ENCODE results near the gene ST3GAL6. TPM values are rescaled to one million over a fixed set of nuclear protein-coding genes. Genes with fewer than 3 reads are reported as not detected.

ST3GAL6 gene
- total and polyA plus RNA-seq, 9 of the 15 experiments (the other 6 are each of a cell fraction or from before 2014, with no cell fraction given): 0.14 TPM; not detected in 8

DNA sequence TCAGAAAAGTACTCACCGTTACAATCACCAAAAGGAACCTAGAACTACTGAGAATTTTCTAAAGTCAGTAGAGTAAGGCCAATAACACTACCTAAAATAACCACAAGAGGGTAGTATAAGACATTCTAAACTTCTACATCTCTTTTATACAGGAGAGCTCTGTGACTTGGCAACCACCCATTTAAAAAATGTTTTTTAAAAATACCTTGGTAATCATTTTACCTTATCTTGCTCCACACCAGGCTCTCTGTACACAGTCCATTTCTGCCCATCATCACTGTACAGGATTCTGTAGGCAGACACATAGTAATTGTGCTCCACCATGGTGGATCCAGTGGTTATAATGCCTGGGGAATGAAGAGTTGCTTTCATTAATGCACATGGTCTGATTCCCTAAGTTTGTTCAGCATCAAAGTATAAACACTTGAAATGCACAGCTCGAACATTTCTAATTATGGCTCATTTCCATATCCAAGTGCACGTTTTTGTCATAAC is 54.5 kb downstream of the ST3GAL6 start:
- Histone ChIP-seq H3K27me3 (ENCODE audit: control insufficient read depth in 2 of 2, insufficient read depth in 2 of 2, low read length in 2 of 2) (no peaks in the 10 kb centered on the region), H3K4me3 (no peak overlapping the region), H3K36me3 (ENCODE audit: control insufficient read depth, insufficient read depth, low read length) (peaks cover 15% of the 10 kb centered on the region; the same call in 2 of the 3 replicates), H3K27ac (ENCODE audit: extremely low read depth, low read depth, low read length) (no peak overlapping the region), H3K4me2 (ENCODE audit: insufficient read depth, low read length) (no peak overlapping the region), H3K4me1 (replicated peaks in 1 of 2; ENCODE audit: control insufficient read depth in 2 of 2, insufficient read depth in 2 of 2, low read length in 2 of 2) (peaks cover 0 to 4% of the 10 kb centered on the region in 2 experiments; a peak in 1 of 5 replicates), H3K9ac (ENCODE audit: insufficient read depth in 1 of 2, low read depth in 2 of 2, low read length in 2 of 2) (no peak overlapping the region), H3K9me1 (ENCODE audit: control insufficient read depth, insufficient read depth, low read length) (no peaks in the 10 kb centered on the region), H2AFZ (ENCODE audit: low read depth, low read length) (0 out of 2 replicates have a peak overlapping the region, but pooled peaks have one; percentile 16), H3K9me3 (replicated peaks; ENCODE audit: control insufficient read depth, insufficient read depth, low read depth, low read length) (no peaks in the 10 kb centered on the region), H4K20me1 (replicated peaks; ENCODE audit: control insufficient read depth, insufficient read depth, low read length) (no peaks in the 10 kb centered on the region), H3K79me2 (ENCODE audit: control insufficient read depth, insufficient read depth, low read length) (no peaks in the 10 kb centered on the region)
- FAIRE-seq (peak; percentile 83), ATAC-seq (peak; percentile 90), DNase-seq (ENCODE audit: extremely low read depth in 1 of 4, low spot score in 3 of 4) (peak; percentile 40 to 51 (median 45))
- intact Hi-C loops (cut with micrococcal nuclease) (loop anchor here (2.0 to 5.0 kb wide), 3 partner anchors 177 to 935 kb away; no protein-coding TSS in a partner anchor), in situ Hi-C loops (cut with MboI) (loop anchor here (25.0 kb wide), 2 partner anchors 345 to 780 kb away; partner anchors contain the start of gene GABRR3)
- no TSS peak for BruUV-seq (replicated peaks)
- 12% methylated on average over 3 of the region's 3 CpGs for WGBS (ENCODE audit: insufficient coverage, low coverage, missing lambda C conversion rate)
- POLR2A ChIA-PET: no interaction called here
- CTCF ChIA-PET (ENCODE audit: low intra/inter-chr PET ratio): interaction anchor here (0.6 to 1.8 kb wide), 6 partner anchors 177 to 936 kb away, joined by 3 to 19 read pairs (median 4); no protein-coding TSS in a partner anchor
- no peak for TF ChIP-seq NCOA6 (IDR thresholded peaks at IDR 0.05)
- no peak for TF ChIP-seq FOXK2 (conservative IDR thresholded peaks at IDR 0.05 in 1 of 2, IDR thresholded peaks at IDR 0.05 in 1 of 2; ENCODE audit: low read depth in 2 of 2)
- peak; percentile 74 to 78 for TF ChIP-seq RAD21 (CRISPR knock-in tag; conservative IDR thresholded peaks at IDR 0.05 in 1 of 2, IDR thresholded peaks at IDR 0.05 in 1 of 2)
- TF ChIP-seq PCBP1 (IDR thresholded peaks at IDR 0.05; ENCODE audit: low read depth, low read length, poor library complexity, severe bottlenecking): no peak
- TF ChIP-seq ARID1B (IDR thresholded peaks at IDR 0.05): 0 out of 2 replicates have a peak, but pooled peaks have one; percentile 29
- TF ChIP-seq, protein P1, sequence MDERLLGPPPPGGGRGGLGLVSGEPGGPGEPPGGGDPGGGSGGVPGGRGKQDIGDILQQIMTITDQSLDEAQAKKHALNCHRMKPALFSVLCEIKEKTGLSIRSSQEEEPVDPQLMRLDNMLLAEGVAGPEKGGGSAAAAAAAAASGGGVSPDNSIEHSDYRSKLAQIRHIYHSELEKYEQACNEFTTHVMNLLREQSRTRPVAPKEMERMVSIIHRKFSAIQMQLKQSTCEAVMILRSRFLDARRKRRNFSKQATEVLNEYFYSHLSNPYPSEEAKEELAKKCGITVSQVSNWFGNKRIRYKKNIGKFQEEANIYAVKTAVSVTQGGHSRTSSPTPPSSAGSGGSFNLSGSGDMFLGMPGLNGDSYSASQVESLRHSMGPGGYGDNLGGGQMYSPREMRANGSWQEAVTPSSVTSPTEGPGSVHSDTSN (CRISPR knock-in tag; IDR thresholded peaks at IDR 0.05; ENCODE audit: low read depth): no peak
- TF ChIP-seq, protein P1 (tag; conservative IDR thresholded peaks at IDR 0.05; ENCODE audit: low read depth): no peak
- peak; percentile 31; the same call in 1 of the 2 replicates for TF ChIP-seq TCF3 (CRISPR knock-in tag; IDR thresholded peaks at IDR 0.05)
- TF ChIP-seq ZNF316 (IDR thresholded peaks at IDR 0.05): peak; percentile 15; the same call in 1 of the 2 replicates
- TF ChIP-seq, protein P2, sequence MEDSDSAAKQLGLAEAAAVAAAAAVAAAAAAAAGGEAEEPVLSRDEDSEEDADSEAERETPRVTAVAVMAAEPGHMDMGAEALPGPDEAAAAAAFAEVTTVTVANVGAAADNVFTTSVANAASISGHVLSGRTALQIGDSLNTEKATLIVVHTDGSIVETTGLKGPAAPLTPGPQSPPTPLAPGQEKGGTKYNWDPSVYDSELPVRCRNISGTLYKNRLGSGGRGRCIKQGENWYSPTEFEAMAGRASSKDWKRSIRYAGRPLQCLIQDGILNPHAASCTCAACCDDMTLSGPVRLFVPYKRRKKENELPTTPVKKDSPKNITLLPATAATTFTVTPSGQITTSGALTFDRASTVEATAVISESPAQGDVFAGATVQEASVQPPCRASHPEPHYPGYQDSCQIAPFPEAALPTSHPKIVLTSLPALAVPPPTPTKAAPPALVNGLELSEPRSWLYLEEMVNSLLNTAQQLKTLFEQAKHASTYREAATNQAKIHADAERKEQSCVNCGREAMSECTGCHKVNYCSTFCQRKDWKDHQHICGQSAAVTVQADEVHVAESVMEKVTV (CRISPR knock-in tag; IDR thresholded peaks at IDR 0.05): peak; percentile 55

All from K562 (cell line).